ENCODE results near the gene URI1. TPM values are rescaled to one million over a fixed set of nuclear protein-coding genes. Genes with fewer than 3 reads are reported as not detected.
"Not testable (repeated sequence)": the region's sequence is repeated elsewhere in the genome, so short reads cannot be mapped to it uniquely, and the experiment has no call there.

The URI1 gene
- polyA plus RNA-seq, 10 donors = 69.4 to 97.5 (median 84.3) TPM

DNA sequence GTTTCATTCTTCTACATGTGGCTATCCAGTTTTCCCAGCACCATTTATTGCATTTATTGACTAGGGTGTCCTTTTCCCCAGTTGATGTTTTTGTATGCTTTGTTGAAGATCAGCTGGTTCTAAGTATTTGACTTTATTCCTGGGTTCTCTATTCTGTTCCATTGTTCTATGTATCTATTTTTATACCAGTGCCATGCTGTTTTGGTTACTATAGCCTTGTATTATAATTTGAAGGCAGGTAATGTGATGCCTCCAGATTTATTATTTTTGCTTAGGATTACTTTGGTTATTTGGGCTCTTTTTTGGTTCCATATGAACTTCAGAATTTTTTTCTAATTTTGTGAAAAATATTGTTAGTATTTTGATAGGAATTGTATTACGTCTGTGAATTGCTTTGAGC lies 80.6 kb downstream of the URI1 start:
- DNase-seq = no peak

DNA sequence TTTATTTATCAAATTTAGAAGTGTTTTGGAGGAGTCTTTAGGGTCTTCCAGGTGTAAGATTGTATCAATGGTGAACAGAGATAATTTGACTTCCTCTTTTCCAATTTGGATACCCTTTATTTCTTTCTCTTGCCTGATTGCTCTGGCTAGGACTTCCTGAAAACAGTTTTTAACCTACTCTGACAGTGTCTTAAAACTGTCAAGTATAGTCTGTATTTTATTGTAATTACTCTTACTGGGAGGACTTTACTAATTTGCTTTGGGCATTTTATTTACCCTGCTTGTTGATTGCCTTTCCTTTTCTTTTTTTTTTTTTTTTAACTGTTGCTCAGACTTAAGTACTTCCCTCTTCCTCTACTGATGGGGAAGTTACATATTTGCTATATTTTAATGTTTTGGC lies 81.3 kb downstream of the URI1 start:
- no peak for DNase-seq

DNA sequence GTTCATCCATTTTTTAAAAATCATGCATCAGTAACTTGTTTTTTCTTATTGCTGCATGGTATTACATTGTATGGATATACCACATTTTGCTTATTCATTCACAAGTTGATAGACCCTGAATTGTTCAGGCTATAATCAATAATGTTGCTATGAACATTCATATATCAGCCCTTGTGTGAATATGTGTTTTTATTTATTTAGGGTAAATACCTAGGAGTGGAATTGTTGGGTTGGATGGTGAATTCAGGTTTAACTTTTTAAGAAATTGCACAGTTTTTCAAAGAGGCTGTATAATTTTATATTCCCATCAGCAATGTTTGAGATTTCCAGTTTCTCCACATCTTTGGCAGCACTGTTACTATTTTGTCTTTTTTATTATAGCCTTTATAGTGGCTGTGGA lies 82.1 kb downstream of the URI1 start:
- no peak for DNase-seq

DNA sequence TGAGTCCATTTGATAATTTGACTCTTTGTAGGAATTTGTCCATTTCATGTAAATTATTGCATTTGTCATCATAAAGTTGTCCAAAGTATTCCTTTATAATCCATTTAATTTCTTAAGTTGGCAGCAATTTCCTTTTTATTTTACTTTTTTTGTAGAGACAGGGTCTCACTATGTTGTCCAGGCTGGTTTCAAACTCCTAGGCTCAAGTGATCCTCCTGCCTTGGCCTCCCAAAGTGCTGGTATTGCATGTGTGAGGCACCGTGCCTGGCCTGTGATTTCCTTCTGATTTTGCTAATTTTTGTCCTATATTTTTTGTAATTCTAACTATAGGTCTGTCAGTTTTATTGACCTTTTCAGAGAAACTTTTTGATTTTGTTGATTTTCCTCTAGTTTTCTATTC lies 84.9 kb downstream of the URI1 start:
- no peak for DNase-seq

DNA sequence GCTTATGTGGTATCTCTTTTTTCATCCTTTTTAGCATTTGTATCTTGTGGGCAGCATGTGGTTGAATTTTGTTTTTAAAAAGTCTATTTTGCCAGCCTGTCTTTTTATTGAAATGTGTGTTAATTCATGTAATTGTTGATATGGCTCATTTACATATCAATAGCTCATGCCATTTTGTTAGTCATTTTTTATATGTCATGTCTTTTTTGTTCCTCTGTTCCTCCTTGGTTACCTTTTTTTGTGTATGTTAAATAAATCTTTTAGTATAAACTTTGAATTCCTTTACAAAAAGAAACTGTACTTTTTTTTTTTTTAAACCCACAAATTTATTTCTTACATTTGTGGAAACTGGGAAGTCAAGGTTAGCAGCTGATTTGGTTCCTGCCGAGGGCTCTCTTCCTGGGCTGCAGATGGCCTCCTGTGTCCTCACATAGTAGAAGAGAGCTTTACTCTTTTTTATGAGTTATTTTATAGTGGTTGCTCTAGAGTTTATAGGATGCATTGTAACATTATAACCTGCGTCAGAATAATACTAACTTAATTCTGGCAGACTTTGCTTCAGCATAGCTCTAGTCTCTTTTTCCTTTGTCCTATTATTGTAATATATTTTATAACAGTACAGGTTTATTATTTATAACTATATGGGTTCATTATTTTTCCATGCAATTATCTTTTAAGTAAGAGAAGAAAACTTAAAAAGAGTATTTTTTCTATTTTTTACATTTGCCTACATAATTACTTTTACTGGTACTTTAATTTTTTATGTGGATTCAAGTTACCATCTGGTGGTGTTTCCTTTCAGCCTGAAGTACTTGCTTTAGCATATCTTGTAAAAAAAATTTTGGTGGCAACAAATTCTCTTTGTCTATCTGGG lies 86.3 kb downstream of the URI1 start:
- DNase-seq = no peak

DNA sequence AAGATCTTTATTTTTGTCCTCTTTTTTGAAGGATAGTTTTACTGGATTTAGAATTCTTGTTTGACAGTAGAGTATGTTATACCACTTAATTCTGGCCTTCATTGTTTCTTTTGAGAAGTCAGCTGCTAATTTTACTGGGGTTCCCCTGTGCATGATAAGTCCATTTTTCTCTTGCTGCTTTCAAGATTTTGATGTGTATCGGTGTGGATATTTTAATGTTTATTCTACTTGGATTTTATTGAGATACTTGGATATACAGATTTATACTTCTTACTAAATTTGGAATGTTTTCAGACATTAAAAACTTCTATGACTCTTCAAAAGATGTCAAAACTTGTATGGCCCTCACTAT lies 86.9 kb downstream of the URI1 start:
- DNase-seq = no peak

DNA sequence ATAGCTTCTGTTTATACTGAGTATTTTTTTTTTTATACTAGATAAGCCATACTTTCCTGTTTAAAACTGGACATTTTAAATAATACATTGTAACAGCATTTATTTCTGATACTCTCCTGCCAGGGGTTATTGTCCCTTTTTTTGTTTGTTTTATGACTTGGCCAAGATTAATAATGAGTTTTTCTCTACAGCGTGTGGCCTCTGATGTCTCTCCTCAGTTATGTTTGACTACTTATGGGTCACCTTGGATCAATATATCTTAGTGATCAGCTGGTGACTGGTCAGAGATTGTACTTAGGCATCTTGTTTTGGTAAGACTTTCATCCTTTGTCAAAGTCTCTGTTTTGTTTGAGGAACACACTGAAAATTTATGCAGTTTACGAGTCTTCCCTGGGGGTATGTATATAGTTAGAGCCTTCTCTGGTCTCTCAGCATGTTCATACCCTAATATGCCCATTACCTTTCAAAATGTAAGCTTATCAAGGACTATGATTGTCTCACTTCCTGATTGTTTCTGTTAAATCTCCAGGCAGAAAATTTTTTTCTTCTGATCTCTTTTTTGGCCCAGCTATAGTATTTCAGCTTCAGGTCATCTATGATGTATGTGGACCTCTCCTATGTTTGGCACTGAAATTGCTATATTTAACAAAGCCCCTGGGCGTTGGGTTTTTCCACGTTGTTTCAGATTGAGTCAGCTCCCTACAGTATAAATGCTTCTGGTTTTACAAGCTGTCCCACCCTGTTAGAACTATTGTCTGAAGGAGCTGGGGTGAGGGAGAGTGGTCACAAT lies 87.9 kb downstream of the URI1 start:
- no peak for DNase-seq

DNA sequence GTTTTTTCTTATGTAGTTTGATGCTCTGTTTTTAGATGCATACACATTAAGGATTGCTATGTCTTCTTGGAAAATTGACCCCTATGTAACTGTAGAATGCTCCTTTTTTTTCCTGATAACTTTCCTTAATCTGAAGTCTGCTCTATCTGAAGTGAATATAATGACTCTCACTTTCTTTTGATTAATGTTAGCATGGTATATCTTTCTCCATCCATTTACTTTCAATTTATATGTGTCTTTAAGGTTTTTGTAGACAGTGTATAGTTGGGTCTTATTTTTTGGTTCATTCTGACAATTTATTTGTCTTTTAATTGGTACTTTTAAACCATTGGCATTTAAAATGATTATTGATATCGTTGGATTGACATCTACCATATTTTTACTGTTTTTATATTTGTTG lies 92.3 kb downstream of the URI1 start:
- no peak for DNase-seq

DNA sequence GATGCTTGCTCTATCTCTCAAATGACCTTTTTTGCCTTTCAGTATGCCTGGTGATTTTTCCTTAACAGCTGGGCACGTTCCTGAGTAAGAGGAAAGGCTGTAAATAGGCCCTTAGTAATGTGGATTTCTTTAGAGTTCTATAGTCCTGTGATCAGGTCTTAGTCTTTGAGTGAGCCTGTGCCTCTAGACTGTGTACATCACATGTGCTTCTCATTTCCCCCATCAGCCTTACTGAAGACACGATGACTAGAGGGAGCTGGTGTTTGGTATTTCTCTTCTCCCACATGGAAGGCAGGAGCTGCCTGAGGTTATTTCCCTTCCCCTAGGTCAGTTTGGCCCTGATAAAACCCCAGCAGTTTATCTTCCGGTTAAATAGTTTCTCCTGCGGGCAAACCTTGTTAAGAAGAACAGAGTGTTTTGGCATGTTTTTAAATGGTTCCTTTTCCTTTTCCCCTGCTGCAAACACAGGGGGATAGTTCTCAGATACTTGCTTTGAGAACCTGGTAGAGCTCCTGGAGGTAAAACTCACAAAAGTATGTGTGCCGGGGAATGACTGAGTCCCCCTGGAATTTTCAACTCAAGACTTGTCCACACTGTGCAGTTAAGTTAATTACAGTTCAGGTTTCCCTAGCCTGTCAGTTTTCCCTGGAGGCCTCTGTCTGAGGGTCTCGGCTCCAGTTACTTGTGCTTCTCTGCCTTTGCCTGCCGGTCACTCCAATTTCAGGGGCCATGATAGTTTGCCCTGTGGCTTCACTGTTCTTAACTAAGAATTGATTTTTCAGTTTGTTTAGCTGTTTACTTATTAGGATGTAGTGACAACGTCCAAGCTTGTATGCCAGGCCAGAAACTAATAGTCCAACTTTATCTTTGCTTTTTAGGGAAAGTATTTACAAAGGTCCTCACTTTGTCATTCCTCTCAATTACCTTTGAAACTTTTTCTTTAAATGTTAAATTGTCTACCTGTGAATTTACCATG lies 94.4 kb downstream of the URI1 start:
- DNase-seq = no peak

DNA sequence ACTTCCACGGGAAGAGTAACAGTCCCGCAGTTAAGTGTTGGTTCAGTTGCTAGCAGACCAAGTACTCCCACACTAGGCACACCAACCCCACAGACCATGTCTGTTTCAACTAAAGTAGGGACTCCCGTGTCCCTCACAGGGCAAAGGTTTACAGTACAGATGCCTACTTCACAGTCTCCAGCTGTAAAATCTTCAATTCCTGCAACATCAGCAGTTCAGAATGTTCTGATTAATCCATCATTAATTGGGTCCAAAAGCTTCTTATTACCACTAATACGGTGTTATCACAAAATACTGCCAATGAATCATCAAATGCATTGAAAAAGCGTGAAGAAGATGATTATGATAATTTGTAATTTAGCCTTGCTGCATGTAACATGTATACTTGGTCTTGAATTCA lies 95.8 kb downstream of the URI1 start:
- no peak for DNase-seq

DNA sequence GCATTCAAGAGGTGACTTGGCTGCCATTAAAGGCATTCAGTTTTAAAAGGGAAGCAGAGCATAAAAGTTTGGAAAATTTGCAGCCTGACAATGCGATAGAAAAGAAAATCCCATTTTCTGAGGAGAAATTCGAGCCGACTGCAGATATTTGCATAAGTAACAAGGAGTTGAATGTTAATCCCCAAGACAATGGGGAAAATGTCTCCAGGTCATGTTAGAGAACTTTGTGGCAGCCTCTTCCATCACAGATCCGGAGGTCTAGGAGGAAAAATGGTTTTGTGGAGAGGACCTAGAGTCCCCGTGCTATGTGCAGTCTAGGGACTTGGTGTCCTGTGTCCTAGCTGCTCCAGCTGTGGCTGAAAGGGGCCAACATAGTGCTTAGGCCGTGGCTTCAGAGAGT lies 99.9 kb downstream of the URI1 start:
- DNase-seq = not testable (repeated sequence)

DNA sequence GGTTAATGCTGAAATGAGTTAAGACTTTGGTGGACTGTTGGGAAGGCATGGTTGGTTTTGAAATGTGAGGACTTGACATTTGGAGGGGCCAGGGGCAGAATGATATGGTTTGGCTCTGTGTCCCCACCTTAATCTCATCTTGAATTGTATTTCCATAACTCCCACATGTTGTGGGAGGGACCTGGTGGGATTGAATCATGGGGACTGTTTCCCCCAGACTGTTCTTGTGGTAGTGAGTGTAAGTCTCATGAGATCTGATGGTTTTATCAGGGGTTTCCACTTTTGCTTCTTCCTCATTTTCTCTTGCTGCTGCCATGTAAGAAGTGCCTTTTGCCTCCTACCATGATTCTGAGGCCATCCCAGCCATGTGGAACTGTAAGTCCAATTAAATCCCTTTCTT lies 101.0 kb downstream of the URI1 start:
- not testable (repeated sequence) for DNase-seq

DNA sequence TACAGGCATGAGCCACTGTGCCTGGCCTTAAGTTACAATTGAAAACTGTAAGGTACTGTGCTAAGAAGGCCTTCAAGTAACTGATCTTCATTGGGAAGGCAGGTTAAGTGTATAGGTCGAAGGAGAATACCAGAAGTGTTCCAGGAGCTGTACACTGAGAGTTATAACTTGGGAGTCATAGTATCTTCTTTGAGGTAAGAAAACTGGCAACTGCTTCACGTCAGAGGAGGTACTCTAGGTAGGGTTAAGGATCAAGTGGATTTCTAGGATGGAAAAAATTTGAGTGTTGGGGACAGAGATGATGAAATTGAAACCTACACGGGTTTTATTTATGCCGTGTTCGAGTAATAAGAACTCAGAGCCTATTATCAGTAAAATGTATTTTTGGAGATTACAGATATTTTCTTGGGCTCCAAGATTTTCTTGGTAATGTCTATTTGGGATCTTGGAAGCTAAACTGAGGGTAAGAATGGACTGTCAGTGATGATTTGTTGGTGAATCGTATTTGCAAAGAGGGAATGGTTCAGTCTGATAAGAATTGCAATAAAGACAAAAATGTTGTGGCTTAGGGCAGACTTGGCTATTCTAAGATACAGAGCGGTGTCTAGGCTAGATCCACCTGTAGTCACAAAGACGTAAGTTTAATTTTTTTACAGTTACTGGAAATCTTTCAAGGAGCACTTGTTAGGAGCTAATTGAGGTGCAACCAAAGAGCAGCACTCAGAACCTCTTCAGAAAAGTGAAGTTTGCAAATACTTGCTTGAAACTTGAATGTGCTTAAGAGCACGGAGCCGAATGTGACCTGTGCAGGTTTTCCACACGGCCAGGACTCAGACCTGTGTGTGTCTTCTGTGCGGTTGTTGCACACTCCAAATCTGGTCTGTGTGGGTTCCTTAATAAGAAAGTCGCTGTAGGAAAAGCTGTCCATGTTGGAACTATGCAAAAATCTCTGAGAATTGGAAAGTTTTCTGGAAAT lies 102.5 kb downstream of the URI1 start:
- no peak for DNase-seq

DNA sequence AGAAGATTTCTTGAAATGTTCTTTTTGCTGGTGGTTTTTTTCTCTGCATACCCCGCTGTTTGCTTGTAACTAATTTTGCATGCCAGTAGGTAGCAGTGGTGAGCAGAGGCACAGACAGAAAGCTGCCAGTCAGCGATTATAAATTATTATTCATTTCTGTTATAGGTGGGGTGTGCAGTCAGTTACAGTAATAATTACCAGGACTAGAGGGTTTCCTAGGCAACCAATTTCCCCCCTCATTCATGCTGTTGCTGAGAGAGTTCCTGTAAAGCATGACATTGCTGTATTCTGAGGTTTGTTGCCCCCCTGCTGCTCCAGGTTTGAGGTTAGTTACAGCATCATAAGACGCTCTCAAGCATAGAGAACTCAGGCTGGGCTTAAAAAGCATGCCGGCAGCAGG lies 104.5 kb downstream of the URI1 start:
- peak in 1 of 3 donors; percentile 14 for DNase-seq

DNA sequence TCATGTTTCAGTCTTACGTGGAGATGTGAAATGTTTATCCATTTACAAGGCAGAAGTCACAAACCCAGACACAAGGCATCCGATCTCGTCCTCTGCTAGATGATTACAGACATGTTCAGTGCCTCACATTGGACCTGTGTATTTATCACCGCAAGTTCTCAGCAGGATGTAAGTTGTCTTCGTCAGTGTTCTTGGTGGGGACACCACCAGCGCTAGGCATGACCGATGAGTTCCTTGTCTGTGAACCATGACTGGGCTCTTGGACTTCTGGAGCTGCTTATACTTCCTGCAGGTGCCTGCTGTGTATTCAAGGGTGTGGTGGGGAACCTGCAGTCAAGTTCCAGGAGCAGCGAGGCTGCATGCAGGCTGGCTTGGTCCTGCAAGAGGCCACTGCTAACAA lies 105.4 kb downstream of the URI1 start:
- no peak for DNase-seq

DNA sequence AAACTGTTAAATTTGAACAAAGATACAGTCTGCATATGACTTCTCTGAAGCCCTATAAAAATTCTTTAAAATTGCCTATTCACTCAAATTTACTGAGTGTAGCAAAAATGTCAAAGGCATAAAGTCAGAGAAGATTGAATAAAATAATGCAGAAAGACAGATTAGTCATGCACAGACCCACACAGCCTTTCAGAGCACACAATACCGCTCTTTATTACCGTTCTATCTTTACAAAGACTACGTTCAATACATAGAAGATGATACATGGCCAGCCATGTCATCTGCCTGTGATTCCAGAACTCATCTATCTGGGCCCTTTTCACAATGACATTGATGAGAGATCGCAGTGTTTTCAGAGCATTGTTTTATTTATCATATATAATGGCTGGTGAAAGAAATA lies 107.2 kb downstream of the URI1 start:
- DNase-seq = no peak

DNA sequence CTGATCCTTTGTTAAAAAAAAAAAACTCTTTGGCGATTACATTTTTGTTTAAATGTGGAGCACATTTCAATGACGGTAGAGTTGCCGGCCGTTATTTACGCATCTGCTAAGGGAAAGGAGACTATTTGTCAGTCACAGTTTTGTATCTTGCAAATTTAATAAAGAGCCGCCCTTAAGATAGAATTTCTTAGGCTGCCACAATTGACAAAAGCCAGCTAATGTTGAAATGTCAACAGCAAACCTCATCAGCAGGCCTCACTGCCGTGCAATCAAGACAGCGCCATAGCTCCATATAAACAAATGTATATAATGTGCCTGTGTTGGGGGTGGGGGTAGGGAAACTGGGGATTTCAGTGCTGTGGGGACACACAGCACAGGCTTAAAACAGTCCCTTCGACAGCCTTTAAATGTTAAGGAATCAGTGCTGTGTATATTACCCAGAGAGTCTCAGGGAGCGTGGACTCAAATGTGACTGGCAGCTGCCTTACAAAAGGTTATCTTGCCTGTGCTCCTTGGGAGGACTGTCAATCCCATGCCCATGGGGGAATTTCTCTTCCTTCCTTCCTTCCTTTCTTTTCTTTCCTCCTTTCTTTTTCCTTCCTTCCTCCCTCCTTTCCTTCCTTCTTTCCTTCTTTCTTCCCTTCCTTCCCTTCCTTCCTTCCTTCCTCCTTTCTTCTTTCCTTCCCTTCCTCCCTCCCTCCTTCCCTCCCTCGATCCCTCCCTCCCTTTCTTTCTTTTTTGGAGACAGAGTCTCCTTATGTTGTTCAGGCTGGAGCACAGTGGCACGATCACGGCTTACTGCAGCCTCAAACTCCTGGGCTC lies 108.0 kb downstream of the URI1 start:
- no peak for DNase-seq

DNA sequence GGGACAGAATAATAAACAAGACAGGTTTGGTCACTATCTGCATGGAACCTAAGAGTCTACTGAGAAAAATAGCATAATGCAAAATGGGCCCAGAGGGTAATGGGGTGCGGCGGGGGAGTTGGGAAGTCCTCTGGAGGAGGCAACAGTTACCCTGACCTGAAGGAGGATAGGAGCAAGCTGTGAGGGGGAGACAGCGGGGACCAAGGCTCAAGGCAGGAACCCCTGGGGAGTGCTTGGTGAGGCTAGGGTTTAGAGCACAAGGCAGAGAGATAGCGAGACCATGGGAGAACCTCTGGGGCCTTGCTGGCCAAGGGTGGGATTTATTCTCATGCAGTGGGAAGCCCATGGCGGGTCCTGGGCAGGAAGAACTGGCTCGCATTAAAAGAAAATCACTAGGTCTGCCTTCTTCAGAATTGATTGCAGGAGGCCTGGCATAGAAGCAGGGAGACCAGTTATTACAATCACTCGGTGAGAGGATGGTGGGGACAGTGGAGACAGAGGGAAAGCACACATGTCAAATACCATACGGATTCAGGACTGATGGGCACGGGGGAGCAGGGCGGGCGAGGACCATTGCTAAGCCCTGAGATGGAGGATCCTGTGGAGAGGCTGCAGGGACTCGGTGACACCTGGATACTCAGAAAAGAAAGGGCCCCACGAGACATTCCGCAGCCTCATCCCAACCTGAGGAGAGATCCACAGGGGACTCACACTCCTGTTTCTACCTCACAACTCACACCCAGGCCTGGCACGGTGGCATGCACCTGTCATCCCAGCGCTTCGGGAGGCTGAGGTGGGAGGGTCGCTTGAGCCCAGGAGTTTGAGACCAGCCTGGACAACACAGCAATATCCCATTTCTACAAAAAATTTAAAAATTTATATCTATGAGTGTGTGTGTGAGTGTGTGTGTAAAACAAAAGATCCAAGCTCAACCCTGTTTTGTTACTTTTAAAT lies 110.4 kb downstream of the URI1 start:
- DNase-seq = no peak

DNA sequence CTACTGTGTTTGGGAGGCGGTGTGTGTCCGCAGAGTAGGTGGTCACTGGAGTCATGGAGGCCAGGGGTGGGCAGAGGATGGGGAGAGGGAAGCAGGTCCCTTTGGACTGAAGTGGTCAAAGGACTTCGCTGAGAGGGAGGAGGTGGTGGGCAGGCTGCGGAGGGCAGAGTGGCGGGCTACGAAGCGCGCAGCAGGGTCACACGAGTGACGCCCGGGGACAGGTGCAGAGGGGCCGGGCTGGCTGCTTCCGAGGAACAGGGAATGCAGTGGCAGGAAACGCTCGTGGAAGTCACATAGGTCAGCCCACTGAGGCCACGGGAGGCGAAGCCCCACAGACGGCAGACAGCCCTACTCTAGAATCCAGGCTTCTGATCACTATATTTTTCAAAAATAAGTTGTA lies 111.5 kb downstream of the URI1 start:
- no peak for DNase-seq

All from muscle of back (tissue), 11 donors.